22Rv1 (cell line): ENCODE measurements around the gene C1RL.

Experiments
- CTCF ChIP-seq: fragments of 450-650 bp; IDR thresholded peaks from 2 replicates; pipeline ENCODE4 v1.5.1; 2017; ENCODE audit warnings: mild to moderate bottlenecking
- ZFX ChIP-seq: fragments of 450-650 bp; IDR thresholded peaks from 2 replicates; pipeline ENCODE4 v1.6.1; 2017; ENCODE audit warnings: antibody characterized with exemption, borderline replicate concordance

- TF ChIP-seq CTCF, result no peak
- no peak for TF ChIP-seq ZFX
These were observed 47.4 kb downstream of the C1RL start for GRCh38 chr12:7061596-7061995.
